SH-SY5Y (cell line): ENCODE results near the gene CLK4.

Experiments used
- GATA2 ChIP-seq: IDR thresholded peaks from 2 replicates; pipeline ENCODE4 v1.6.1; 2011; ENCODE audit warnings: mild to moderate bottlenecking, low read depth, low read length
- GATA3 ChIP-seq: IDR thresholded peaks from 2 replicates; pipeline ENCODE4 v1.6.1; 2011; ENCODE audit warnings: low read depth, mild to moderate bottlenecking, low read length, moderate library complexity

CLK4 gene

DNA sequence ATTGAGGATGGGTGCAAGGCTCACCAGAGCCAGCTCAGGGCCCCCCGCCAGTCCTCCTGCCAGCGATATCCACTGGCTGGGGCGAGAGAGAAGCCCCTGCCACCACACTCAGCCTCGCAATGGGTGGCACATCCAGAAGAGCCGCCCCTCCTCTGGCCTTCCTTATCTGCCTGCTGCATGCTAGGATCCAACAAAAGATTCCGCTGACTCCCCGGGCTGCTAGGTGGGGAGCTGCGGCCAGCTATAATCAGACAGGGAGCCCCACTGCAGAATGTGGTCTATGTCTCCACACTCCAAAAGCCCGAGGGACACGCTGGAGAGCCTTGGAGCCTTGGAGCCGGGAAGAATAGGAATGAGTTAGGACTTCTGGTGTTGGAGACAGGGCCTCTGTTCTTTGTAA is 69.4 kb downstream of the CLK4 start:
- TF ChIP-seq GATA3: no peak

DNA sequence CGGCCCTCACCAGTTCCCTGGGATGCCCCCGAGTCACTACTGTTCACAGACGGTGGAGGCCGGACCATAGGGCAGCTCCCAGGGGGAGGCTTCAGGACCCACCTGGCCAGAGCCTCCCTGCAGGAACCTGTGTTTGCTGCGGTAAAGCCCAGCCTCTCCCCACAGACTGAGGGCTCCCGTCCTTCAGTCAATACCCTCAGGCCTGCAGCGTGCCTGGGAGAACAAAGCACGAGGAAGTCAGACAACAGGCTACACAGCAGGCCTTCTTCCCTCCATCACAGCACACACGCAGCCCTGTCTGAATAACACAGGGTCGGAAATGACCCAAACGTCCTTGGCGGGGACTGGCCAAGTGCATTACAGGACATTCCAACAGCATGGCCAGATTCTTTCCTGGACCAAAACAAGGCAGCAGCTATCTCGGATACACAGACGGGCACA is 71.1 kb downstream of the CLK4 start:
- TF ChIP-seq GATA3: no peak
- no peak for TF ChIP-seq GATA2

DNA sequence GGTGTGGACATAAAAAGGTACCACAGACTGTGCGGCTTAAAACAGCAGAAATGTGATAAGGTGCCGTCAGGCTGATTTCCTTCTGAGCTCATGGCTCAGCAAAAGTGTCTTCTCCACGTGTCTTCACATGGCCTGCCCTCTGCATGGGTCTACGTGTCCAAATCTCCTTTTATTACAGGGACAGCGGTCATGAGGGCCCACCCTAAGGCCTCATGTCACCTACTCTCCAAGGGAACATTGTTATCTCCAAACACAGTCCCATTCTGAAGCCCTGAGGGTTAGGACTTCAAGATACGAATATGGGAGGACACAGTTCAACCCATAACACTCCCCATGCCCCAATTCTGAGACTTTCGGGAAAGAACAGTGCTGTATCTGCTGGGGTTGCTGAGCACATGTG is 71.8 kb downstream of the CLK4 start:
- TF ChIP-seq GATA3 (no peak), GATA2 (no peak)

DNA sequence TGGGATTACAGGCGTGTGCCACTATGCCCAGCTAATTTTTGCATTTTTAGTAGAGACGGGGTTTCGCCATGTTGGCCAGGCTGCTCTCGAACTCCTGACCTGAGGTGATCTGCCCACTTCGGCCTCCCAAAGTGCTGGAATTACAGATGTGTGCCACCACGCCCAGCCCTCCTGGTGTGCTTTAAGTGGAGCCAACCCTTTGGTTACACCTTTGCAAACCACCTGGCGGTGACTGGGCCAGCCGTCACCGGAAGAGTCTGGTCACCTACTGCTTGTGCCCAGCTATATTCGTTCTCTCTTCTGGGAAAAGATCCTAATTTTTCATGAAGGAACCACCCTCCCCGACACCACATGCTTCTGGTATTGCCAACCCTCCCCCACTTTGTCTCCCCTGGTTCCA is 72.5 kb downstream of the CLK4 start:
- TF ChIP-seq GATA2 (no peak), GATA3 (no peak)

DNA sequence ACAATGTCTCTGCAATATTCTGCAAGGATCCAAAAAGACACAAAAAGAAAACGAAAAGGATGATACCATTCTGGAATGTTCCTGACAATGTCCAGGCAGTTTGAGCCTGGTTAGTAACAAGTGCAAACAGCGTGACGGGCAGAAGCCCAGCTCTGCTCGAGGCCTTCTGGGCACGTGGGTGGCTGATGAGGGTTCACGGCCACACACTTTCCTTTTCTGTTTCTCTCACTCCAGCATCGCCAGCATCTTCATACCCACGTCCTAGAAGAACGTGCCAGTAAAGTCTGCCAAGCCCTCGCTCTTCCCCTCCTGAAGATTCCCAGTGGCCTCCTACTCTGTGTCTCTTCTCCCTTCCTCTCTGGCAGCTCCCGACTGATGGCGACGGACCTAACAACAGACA is 73.3 kb downstream of the CLK4 start:
- TF ChIP-seq GATA2: no peak
- TF ChIP-seq GATA3: no peak
